GM18505 (cell line): ENCODE data around the gene CARD6.
"Not testable (repeated sequence)": the region's sequence is repeated elsewhere in the genome, so short reads cannot be mapped to it uniquely, and the experiment has no call there.

Experiments
- ATAC-seq: cut with Tn5 transposase; IDR thresholded peaks from one replicate; pipeline ENCODE4 v1.9.1; 2021; ENCODE audit not compliant: unreplicated experiment
- POLR2A ChIP-seq: IDR thresholded peaks from 4 replicates; pipeline ENCODE4 v1.6.1; 2011; ENCODE audit warnings: borderline replicate concordance; ENCODE audit not compliant: insufficient read depth, insufficient read length; ENCODE audit errors: extremely low read depth

Gene CARD6

DNA sequence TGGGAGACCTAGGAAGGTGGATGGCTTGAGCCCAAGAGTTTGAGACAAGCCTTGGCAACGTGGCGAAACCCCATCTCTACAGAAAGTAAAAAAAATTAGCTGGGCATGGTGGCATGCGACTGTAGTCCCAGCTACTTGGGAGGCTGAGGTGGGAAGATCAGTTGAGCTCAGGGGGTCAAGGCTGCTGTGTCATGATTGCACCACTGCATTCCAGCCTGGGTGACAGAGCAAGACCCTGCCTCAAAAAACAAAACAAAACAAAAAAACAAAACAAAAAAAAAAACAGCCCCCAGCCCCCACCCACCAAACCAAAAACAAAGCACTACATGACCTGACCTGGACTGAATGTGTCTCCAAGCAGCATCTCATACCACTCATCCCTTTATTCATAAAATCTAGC, 34.8 kb downstream of the CARD6 start:
- ATAC-seq, result no peak
- no peak for TF ChIP-seq POLR2A

DNA sequence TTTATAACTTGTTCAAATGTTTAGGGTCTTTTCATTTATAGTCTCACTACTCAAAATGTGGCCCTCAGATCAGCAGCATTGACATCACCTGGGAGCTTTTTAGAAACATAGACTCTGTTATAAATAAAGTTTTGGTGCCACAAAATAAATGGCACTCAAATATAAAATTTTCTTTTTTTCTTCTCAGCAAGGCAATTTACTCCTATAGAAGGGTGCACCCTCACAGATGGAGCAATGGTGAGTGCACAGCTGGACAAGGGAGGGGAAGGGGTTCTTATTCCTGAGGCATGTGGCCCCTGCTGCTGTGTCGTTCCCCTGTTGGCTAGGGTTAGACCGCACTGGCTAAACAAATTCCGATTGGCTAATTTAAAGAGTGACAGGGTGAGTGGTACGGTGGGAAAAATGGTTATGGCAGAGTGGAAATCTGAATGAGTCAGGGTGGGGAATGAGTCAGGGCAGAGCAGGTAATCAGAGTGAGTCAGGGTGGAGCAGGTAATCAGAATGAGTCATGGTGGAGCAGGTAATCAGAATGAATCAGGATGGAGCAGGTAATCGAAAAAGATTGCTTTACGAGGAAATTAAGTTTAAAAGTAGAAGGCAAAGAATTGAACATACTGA, 36.3 kb downstream of the CARD6 start:
- no peak for ATAC-seq
- TF ChIP-seq POLR2A, result no peak

DNA sequence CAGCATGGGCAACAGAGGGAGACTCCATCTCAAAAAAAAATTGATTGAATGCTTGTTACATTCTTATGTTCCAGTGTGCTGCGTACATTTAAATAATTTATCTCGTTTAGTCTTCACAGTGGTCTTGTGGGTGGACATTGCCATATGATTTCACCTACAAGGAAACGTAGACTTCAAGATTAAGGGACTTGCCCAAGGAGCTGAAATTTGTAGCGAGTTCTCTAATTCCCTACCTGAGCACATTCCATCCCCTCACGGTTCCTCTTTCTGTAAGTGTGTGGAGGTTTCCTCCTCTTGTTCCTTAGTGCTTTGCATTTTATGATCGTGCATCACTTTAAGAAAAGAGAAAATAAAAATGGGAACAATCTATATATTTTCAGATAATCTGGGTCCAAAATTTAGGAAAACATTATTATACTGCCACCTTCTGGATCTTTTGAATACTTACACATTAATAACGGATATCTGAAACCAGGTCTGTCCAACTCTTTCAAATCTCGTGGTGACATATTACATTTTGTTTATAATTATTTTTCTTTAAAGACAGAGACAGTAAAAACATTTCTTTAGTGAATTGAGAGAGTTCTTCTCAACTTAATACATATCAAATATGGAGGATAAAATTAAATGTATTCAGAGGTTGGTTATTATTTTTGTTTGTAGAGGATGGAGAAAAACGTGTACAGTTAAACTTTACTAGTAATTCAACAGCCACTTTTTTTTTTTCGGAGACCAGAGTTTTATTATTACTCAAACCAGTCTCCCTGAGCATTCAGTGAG, 38.2 kb downstream of the CARD6 start:
- ATAC-seq, result no peak
- TF ChIP-seq POLR2A, result no peak

DNA sequence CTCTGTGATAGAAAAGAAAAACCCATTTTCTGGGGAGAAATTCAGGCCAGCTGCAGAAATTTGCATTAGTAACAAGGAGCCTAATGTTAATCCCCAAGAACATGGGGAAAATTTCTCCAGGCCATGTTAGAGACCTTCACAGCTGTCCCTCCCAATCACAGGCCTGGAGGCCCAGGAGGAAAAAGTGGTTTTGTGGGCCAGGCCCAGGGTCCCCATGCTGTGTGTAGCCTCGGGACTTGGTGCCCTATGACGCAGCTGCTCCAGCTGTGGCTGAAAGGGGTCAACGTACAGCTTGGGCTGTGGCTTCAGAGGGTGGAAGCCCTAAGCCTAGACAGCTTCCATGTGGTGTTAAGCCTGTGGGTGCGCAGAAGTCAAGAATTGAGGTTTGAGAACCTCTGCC, 41.1 kb downstream of the CARD6 start:
- TF ChIP-seq POLR2A, result no peak
- no peak for ATAC-seq

DNA sequence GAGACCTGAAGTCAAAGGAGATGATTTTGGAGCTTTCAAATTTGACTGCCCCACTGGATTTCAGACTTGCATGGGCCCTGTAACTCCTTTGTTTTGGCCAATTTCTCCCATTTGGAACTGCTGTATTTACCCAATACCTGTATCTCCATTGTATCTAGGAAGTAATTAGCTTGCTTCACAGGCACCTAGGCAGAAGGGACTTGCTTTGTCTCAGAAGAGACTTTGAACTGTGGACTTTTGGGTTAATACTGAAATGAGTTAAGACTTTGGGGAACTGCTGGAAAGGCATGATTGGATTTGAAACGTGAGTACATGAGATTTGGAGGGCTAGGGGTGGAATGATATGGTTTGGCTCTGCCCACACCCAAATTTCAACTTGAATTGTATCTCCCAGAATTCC, 41.9 kb downstream of the CARD6 start:
- not testable (repeated sequence) for ATAC-seq

DNA sequence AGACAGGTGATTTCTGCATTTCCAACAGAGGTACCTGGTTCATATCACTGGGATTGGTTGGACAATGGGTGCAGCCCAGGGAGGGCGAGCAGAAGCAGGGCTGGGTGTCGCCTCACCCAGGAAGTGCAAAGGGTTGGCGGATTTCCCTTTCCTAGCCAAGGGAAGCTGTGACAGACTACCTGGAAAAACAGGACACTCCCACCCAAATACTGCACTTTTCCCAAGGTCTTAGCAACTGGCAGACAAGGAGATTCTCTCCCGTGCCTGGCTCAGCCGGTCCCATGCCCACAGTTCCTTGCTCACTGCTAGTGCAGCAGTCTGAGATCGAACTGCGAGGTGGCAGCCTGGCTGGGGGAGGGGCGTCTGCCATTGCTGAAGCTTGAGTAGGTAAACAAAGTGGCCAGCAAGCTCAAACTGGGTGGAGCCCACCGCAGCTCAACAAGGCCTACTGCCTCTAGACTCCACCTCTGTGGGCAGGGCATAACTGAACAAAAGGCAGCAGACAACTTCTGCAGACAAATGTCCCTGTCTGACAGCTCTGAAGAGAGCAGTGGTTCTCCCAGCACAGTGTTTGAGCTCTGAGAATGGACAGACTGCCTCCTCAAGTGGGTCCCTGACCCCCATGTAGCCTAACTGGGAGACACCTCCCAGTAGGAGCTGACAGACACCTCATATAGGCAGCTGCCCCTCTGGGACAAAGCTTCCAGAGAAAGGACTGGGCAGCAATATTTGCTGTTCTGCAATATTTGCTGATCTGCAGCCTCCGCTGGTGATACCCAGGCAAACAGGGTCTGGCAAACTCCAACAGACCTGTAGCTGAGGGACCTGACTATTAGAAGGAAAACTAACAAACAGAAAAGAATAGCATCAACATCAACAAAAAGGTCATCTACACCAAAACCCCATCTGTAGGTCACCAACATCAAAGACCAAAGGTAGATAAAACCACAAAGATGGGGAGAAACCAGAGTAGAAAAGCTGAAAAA, 54.6 kb downstream of the CARD6 start:
- not testable (repeated sequence) for ATAC-seq

DNA sequence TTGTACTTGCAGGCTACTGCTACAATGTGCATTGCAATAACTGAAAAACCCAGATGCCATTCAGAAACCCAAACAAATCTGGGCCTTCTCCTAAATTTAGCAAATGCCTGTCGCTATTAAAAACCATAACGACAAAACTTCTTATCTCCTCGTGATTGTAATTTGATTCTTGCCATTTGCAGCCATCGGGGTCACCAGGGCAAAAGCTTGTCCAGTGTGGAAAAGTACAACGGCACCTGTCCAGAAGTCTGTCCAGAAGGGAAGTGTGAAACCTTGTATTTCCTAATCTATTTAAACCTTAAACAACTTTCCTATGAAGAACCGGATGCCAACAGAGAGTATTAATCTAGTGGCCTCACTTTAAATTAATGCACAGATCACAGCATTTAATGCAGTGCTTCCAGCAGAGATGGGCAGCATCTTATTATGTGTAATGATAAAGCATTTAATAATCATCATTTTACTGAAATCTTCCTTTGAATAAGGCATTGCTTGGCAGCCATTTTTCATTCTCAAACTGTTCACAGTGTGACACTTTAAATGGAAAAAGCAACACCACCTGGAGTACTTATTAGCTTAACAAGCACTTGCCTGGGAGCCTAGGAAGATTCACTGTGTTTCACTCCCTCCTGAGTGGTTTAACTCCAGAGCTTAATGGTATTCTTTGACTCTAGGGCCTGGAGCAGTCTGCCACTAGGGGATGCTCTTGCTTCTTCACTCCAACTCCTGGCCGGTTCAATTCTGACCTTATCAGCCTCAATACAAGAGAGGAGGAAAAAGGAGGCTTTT, 63.2 kb downstream of the CARD6 start:
- no peak for TF ChIP-seq POLR2A
- ATAC-seq, result peak; percentile 77

DNA sequence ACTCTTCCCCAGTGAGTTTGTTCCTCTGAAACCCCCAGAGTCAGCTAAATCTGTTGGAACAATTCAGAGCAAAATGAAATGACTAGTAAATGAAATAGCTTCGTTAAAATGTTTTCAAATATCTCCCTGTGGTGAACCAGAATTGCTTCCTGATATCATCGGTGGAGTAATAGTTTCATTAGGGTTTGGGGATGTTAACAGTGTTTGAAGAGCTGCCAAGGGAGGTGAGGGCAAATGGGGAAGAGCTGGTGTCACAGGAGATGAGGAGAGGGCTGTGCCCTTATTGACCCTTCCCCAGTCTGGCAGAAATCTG, 63.8 kb downstream of the CARD6 start:
- peak; percentile 14 for ATAC-seq
- no peak for TF ChIP-seq POLR2A

DNA sequence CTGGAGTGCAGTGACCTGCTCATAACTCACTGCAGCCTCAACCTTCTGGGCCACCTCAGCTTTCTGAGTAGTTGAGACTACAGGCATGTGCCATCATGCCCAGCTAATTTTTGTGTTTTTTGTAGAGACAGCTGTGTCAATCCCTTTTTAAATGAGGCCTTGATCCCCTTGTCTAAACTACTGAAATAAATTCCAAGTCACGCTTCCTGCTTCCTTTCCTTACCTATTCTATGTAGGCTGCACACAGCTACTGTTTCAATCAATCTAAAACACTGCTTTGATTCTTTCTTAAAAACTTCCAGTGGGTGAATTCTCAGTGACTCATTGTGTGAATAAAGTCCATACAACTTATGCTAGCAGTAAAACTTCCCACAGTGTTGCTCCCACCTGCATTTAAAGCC, 65.2 kb downstream of the CARD6 start:
- TF ChIP-seq POLR2A, result no peak
- ATAC-seq, result no peak

DNA sequence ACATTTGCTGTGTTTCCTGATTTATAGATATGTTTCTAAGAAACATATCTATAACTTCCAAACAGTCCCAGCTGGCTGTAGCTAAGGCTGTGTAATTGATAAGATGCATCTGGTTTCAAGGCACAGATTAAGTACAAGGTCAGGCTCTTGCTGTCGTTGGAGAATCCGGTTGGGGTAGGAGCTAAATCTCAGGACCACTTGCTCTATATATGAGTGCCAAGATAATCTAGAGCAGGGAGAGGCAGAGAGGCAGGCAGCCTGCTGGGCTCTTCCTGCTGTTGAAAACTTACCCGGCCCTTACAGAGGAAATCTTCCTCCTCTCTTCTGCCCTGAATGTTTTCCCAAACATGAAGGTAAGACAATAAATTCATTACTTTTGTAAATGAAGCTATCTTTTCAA, 68.1 kb downstream of the CARD6 start, which contains the start of gene C7:
Gene C7 (plus strand): TSS at position 234 of the 400 bp plus-strand sequence. CDS start 114 bp downstream, at position 348.
- ATAC-seq, result no peak
- TF ChIP-seq POLR2A, result no peak

DNA sequence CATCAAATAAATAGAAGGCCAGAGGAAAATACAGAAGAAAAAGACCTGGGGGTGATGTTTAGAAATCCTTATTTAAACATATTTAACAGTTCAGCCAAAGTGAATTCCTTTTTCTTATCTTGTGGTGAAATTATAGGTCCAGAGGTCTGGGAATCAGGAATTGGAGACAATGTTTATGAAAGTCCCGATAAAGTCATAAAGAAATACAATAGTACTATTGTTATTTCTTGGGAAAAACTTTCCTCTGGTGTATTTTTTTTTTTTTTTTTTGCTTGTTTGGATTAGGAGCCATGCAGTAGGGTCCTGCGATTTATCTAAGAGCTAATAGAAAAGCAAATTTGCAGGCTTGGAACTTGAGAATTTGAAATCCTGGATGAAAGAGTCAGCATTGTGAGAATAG, 68.6 kb downstream of the CARD6 start:
- TF ChIP-seq POLR2A, result no peak
- ATAC-seq, result no peak
